Measurements from ENCODE around the gene NAA15.
"Not testable (repeated sequence)": the region's sequence is repeated elsewhere in the genome, so short reads cannot be mapped to it uniquely, and the experiment has no call there.

The NAA15 gene

DNA sequence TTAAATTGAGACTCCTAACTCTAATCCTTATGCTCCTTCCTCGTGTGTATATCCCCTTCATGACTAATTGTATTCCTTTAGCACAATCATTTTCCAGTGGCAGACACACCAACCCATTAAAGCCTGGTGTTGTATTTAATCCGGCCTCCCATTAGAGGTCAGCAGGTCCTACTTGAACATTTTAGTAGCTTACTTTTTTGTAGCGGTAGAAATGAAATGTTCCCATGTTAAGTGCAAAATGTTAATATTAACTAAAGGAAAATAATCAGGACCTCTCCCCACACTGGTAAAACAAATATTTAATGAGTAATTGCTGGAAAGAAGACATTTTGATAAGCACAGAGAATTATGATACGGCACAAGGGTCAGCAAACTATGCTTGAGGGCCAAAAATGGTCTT is 156.0 kb downstream of the NAA15 start:
- DNase-seq (ENCODE audit: low read depth in 2 of 2) = no peak

DNA sequence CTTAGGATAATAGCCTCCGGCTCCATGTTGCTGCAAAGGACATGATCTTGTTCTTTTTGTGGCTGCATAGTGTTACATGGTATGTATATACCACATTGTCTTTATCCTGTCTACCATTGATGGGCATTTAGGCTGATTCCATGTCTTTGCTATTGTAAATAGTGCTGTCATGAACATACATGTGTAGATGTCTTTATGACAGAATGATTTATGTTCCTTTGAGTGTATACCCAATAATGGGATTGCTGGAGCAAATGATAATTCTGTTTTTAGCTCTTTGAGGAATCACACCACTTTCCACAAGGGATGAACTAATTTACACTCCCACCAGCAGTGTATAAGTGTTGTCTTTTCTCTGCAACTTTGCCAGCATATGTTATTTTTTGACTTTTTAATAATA is 157.2 kb downstream of the NAA15 start:
- no peak overlapping the region for H3K4me3 ChIP-seq (replicated peaks in 1 of 2; ENCODE audit: low read depth in 2 of 2, low read length in 2 of 2)
- TF ChIP-seq, protein P1, sequence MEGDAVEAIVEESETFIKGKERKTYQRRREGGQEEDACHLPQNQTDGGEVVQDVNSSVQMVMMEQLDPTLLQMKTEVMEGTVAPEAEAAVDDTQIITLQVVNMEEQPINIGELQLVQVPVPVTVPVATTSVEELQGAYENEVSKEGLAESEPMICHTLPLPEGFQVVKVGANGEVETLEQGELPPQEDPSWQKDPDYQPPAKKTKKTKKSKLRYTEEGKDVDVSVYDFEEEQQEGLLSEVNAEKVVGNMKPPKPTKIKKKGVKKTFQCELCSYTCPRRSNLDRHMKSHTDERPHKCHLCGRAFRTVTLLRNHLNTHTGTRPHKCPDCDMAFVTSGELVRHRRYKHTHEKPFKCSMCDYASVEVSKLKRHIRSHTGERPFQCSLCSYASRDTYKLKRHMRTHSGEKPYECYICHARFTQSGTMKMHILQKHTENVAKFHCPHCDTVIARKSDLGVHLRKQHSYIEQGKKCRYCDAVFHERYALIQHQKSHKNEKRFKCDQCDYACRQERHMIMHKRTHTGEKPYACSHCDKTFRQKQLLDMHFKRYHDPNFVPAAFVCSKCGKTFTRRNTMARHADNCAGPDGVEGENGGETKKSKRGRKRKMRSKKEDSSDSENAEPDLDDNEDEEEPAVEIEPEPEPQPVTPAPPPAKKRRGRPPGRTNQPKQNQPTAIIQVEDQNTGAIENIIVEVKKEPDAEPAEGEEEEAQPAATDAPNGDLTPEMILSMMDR (IDR thresholded peaks at IDR 0.05; ENCODE audit: low read depth, low read length) = no peak
- DNase-seq (ENCODE audit: low read depth in 2 of 2) = no peak

More for the DNA sequence above, 156.0 kb downstream of the NAA15 start:
- TF ChIP-seq, protein P1 (IDR thresholded peaks at IDR 0.05; ENCODE audit: low read depth, low read length) = no peak
- H3K4me3 ChIP-seq (replicated peaks in 1 of 2; ENCODE audit: low read depth in 2 of 2, low read length in 2 of 2) = no peak overlapping the region

DNA sequence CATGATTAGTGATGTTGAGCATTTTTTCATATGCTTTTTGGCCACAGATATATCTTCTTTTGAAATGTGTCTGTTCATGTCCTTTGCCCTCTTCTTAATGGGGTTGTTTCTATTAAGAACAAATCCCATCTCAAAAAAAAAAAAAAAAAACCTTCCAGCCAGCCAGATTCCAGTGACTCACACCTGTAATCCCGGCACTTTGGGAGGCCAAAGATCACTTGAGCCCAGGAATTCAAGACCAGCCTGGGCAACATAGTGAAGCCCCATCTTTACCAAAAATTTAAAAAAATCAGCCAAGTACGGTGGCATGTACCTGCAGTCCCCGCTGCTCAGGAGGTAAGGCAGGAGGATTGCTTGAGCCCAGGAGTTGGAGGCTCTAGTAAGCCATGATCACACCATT is 157.7 kb downstream of the NAA15 start:
- H3K4me3 ChIP-seq (replicated peaks in 1 of 2; ENCODE audit: low read depth in 2 of 2, low read length in 2 of 2) = no peak overlapping the region
- DNase-seq (ENCODE audit: low read depth in 2 of 2) = peak in 1 of 2 donors; percentile 22
- TF ChIP-seq, protein P1 (IDR thresholded peaks at IDR 0.05; ENCODE audit: low read depth, low read length) = no peak

DNA sequence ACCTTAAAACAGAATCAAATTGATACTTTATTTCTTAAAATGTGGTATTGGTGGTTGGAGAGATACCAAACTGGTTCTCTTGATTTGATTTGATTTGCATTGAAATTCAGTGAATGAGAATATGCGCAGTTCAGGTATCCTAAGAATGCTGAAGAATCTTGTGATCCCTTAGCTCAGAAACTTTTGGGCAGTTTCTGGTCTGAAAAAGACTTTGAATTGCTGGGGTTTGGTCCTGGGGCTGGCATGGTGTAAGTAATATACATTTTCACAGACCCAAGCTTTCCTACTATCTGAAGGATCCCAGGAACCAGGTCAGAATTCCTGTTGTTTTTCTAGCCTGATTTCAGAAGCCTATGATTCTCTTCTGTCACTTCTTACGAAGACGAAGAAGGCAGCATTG is 159.3 kb downstream of the NAA15 start:
- H3K4me3 ChIP-seq (replicated peaks in 1 of 2; ENCODE audit: low read depth in 2 of 2, low read length in 2 of 2) = no peak overlapping the region
- DNase-seq (ENCODE audit: low read depth in 2 of 2) = no peak
- TF ChIP-seq, protein P1 (IDR thresholded peaks at IDR 0.05; ENCODE audit: low read depth, low read length) = no peak

DNA sequence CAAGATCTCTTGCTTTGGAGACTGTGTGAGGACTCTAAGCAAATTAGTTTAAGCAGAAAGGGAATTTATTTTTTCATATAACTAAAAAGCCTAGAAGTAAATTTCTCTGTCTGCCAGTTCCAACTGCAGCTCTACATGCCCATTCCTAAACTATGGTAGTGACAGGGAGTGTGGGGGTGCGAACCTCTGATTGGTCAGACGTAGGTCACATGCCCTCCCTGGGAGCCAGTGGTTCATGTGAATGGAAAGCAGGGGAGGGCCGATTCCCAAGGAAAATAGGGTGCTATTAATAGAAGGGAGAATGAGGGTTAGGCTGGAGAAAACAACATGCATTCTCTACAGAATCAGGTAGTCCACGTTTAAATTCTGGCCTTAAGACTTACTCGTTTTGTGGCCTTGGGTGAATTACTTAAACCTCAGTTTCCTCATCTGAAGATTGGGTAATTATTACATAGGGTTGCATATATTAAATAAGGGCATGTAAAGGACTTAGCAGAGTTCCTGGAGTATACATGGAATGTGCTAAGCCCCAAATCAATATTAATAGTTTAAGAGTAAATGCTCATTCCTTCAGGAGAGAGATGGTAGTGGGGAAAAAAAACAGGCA is 159.8 kb downstream of the NAA15 start:
- TF ChIP-seq, protein P1 (IDR thresholded peaks at IDR 0.05; ENCODE audit: low read depth, low read length) = no peak
- no peak overlapping the region for H3K4me3 ChIP-seq (replicated peaks in 1 of 2; ENCODE audit: low read depth in 2 of 2, low read length in 2 of 2)
- DNase-seq (ENCODE audit: low read depth in 2 of 2) = no peak

DNA sequence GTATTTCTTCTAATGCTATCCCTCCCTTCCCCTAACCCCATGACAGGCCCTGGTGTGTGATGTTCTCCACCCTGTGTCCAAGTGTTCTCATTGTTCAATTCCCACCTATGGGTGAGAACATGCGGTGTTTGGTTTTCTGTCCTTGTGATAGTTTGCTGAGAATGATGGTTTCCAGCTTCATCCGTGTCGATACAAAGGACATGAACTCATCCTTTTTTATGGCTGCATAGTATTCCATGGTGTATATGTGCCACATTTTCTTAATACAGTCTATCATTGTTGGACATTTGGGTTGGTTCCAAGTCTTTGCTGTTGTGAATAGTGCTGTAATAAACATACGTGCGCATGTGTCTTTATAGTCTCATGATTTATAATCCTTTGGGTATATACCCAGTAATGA is 163.2 kb downstream of the NAA15 start:
- H3K4me3 ChIP-seq (replicated peaks in 1 of 2; ENCODE audit: low read depth in 2 of 2, low read length in 2 of 2); DNase-seq (ENCODE audit: low read depth in 2 of 2): not testable (repeated sequence)

DNA sequence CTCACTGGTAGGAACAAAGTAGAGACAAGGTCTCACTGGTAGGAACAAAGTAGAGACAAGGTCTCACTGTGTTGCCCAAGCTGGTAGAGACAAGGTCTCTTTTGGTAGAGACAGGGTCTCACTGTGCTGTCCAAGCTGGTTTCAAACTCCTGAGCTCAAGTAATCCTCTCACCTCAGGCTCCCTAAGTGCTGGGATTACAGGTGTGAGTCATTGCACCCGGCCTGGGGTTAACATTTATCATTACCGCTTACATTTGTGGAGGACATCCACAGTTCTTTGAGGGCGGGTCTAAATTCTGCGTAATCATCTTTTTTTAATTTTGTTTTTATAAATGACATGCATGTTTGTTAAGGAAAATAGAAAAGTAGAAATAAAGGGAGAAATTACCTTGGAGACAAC is 164.6 kb downstream of the NAA15 start:
- TF ChIP-seq, protein P1 (IDR thresholded peaks at IDR 0.05; ENCODE audit: low read depth, low read length) = no peak
- DNase-seq (ENCODE audit: low read depth in 2 of 2) = no peak
- no peak overlapping the region for H3K4me3 ChIP-seq (replicated peaks in 1 of 2; ENCODE audit: low read depth in 2 of 2, low read length in 2 of 2)

DNA sequence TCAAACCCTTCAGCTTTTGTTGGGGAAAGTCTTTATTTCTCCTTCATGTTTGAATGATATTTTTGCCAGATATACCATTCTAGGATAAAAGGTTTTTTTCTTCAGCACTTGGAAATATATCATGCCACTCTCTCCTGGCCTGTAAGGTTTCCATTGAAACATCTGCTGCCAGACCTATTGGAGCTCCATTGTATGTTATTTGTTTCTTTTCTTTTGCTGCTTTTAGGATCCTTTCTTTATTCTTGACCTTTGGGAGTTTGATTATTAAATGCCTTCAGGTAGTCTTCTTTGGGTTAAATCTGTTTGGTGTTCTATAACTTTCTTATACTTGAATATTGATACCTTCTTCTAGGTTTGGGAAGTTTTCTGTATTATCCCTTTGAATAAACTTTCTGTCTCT is 167.5 kb downstream of the NAA15 start:
- not testable (repeated sequence) for H3K4me3 ChIP-seq (replicated peaks in 1 of 2; ENCODE audit: low read depth in 2 of 2, low read length in 2 of 2)

More for the DNA sequence above, 167.5 kb downstream of the NAA15 start:
- DNase-seq (ENCODE audit: low read depth in 2 of 2) = not testable (repeated sequence)

All from cardiac fibroblast (primary cell).